ENCODE results near the gene FBXW7.

GRCh38 chr4:152545088-152545487 is 9.2 kb upstream of the FBXW7 start:
- TF ChIP-seq CTCF (conservative IDR thresholded peaks at IDR 0.05 in 1 of 2, IDR thresholded peaks at IDR 0.05 in 1 of 2; ENCODE audit: low read depth in 1 of 2, low read length in 2 of 2), result no peak
- no peak for TF ChIP-seq EZH2 (IDR thresholded peaks at IDR 0.05; ENCODE audit: low read length, missing control alignments)
